Peyer's patch (tissue), 4 donors: ENCODE results near the gene ZACN.

ENCODE experiments used
- POLR2A ChIP-seq, 2 donors: fragments of 450-650 bp; IDR thresholded peaks; one replicate each; pipeline ENCODE4 v1.5.1; 2017; ENCODE audit warnings: antibody characterized with exemption in 2 of 2, mild to moderate bottlenecking in 2 of 2, moderate library complexity in 2 of 2
- TF ChIP-seq, protein P1 (sequence below), 6 experiments: fragments of 450-650 bp in 4 of 6; fragments of 200-600 bp in 2 of 6; sonication (generic) in 1 of 6; IDR thresholded peaks; one replicate each; pipeline ENCODE4 v1.5.1; 2017 to 2019; ENCODE audit warnings: antibody characterized with exemption in 6 of 6, mild to moderate bottlenecking in 3 of 6, moderate library complexity in 1 of 6

DNA sequence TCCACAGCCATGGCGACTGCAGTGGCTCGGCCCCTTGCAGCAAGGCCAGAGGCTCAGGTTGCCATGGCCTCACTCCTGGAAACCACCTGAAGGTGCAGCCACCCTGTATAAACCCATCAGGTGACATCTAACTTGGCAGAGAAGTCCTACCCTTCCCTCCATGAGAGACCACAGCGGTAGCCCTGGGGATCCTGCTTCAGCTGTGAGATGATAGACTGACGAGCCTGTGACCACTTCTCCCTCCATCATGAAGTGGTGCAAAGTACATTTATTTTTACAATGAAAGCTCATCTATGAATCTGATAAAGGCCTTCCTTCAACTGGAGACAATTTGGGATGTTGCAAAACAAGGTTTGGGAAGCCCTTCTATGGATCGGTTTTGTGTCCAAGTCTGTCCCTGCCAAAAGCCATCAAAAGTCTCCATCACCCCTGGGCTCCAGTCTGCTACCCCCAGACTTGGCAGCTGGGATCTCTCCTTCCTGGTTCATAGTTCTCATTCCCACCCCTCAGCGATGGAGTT lies 1.8 kb downstream of the ZACN start:
- TF ChIP-seq, protein P1, sequence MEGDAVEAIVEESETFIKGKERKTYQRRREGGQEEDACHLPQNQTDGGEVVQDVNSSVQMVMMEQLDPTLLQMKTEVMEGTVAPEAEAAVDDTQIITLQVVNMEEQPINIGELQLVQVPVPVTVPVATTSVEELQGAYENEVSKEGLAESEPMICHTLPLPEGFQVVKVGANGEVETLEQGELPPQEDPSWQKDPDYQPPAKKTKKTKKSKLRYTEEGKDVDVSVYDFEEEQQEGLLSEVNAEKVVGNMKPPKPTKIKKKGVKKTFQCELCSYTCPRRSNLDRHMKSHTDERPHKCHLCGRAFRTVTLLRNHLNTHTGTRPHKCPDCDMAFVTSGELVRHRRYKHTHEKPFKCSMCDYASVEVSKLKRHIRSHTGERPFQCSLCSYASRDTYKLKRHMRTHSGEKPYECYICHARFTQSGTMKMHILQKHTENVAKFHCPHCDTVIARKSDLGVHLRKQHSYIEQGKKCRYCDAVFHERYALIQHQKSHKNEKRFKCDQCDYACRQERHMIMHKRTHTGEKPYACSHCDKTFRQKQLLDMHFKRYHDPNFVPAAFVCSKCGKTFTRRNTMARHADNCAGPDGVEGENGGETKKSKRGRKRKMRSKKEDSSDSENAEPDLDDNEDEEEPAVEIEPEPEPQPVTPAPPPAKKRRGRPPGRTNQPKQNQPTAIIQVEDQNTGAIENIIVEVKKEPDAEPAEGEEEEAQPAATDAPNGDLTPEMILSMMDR (IDR thresholded peaks at IDR 0.05): no peak
- no peak for TF ChIP-seq POLR2A (IDR thresholded peaks at IDR 0.05)
